Islet precursor cell (in vitro differentiated cells): ENCODE data around the gene MED22.
"Not testable (repeated sequence)": the region's sequence is repeated elsewhere in the genome, so short reads cannot be mapped to it uniquely, and the experiment has no call there.

Experiments used
- DNase-seq: peaks from one replicate; pipeline ENCODE4 v3.0.0-alpha.2; 2018

The MED22 gene

DNA sequence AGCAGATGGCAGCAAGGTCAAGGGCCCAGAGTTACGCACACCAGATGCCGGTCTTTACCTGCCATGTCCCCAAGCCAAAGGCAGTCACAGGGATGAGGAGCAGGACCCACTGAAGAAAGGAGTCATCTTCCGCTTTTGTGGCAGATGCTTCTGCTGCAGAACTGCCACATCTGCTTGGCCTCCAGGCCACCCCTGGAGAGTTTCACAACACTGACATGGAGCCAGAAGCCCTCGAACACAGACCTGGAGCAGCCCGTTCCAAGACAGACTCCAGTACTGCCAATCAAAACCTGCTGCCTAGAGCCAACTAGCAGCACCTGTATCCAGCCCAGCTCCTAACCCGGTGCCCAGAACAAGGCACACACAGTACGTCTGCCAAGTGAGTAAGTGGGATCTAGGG, 6.8 kb upstream of the MED22 start:
- DNase-seq, result no peak

- DNase-seq, result no peak
Measured at GRCh38 chr9:133353548-133353947, 5.6 kb upstream of the MED22 start.

DNA sequence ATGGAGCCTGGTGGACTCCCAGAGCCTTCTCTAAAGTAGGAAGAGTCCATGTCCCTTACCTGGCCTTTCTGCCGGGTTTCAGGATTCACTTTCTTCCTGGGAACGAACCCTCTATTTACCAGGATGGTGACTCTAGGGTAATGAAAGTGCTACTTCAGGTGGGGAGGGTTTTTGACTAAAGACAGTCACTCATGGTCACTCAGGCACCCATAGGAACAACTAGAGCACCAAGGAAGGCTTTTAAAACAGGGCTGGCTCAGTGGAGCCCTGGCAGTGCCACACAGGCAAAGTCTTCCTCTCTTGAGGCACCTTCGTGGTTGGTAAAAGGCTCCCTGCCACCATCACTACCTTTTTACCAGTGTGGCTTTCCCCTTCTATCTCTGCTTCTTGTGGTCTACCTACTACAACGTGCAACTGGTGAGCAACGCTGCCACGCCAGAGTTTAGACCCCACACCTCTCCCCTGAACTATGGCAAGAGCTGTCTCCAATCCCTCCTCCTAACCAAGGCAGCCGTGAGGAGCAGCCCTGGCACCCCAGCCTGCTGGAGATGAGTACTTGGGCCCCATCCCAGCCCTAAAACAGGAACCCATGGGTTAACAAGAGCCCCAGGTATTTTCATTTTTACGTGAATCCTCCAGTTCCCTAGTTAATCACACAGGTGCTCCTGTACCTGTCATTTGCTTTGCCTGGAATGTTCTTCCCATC, 4.9 kb upstream of the MED22 start:
- no peak for DNase-seq

- peak; percentile 94 for DNase-seq
Measured at GRCh38 chr9:133351908-133352634, 4.1 kb upstream of the MED22 start.

- no peak for DNase-seq
Measured at GRCh38 chr9:133351526-133351907, 3.6 kb upstream of the MED22 start.

- no peak for DNase-seq
Measured at GRCh38 chr9:133349965-133350616, 2.2 kb upstream of the MED22 start.

- no peak for DNase-seq
Measured at GRCh38 chr9:133348718-133349573, 1.0 kb upstream of the MED22 start.

DNA sequence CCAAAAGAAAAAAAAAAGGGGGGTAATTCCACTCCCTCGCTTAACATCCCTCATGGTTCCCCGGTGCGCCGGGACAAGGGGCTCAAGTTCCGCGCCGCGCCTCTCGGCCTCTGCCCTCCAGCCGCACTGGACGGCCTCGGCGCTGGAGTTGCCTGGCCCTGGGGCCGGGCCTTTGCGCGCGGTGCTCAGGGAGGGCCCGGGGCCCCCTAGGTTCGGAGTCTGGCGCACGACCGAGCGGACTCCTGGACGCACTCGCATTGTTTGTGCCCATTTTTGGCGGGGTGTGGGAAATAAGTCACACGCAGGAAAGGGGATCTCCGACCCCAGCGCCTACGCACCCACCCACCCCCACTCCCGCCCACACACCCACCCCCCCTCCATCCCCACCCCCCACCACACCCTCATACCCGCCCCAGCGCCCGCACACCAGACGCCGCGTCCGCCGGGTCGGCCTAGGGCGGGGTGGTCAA, 381 bp downstream of the MED22 start:
- DNase-seq, result no peak

- no peak for DNase-seq
Measured at GRCh38 chr9:133346021-133346785, 1.7 kb downstream of the MED22 start.

- DNase-seq, result no peak
Measured at GRCh38 chr9:133345596-133345995, 2.3 kb downstream of the MED22 start.

DNA sequence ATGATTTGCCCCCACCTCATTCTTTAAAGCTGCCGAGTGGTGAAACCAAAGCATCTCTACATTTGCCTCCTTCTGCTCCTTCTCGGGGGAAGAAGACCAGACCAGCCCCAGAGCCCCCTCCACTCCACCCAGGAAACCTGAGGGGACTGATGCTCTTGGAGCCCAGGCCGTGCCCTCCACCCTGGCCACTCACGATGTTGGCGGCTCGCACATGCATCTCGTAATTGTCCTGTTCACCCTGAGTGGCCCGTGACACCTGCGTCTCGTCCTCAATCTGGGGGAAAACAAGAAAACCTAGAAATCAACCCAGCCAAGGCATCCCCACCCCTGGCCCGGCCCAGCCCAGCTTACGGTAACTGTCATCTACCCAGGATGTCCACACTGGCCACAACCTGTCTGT, 3.0 kb downstream of the MED22 start:
- no peak for DNase-seq

DNA sequence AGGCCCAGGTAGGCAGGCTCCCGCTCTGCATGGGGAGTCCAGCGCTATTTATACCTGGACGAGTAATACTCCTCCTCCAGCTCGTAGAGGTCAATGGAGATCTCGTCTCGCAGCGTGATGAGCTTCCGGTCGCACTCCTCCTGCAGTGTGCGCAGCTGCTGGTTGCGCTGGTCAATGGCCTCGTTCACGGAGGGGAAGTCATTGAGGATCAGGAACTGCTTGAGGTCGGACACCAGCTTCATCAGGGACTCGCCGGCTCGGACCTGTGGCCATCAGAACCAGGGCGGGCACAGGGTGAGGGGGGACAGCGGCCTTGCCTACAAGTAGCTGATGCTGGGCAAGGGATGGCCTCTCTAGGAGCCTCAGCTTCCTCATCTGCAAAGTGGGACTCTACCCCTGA, 3.9 kb downstream of the MED22 start:
- DNase-seq, result no peak

GRCh38 chr9:133342570-133342969, 5.4 kb downstream of the MED22 start:
- DNase-seq, result no peak

GRCh38 chr9:133342069-133342406, 5.9 kb downstream of the MED22 start:
- peak; percentile 72 for DNase-seq

DNA sequence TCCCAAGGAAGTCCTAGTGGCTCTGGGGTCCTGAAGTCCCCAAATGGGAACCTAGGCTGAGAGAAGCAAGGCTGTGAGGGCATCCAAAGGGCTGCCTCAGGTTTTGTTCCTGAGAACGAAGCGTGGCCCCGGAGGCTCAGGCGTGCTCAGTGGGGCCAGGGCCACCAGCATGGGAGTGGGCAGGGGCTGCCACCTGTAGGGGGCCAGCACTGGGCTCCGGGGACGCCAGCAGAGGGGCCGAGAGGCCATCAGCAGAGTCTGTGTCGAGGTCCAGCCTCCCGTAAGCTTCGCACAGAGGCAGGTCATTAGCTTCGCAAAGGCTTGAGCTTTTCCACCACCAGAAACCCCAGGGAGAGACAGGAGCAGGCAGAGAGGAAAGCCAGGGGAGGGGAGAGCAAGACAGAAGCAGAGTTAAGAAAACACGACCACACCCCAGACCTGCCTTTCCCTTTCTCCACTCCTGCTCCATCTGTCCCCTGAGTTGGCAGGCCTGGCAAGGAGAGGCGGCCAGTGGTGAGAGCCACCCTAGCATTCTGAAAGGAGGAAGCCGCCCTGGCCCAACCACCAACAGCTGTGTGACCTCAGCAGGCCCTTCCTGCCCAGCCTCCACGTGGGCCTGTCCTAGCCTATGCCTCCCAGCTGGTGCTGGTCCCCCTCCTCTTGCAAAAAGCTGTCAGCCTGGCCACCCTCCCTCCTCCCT, 6.4 kb downstream of the MED22 start:
- no peak for DNase-seq

GRCh38 chr9:133340916-133341315, 7.0 kb downstream of the MED22 start:
- DNase-seq, result no peak

GRCh38 chr9:133340256-133340655, 7.7 kb downstream of the MED22 start:
- DNase-seq, result no peak

- no peak for DNase-seq
Measured at GRCh38 chr9:133339641-133340040, 8.3 kb downstream of the MED22 start.

DNA sequence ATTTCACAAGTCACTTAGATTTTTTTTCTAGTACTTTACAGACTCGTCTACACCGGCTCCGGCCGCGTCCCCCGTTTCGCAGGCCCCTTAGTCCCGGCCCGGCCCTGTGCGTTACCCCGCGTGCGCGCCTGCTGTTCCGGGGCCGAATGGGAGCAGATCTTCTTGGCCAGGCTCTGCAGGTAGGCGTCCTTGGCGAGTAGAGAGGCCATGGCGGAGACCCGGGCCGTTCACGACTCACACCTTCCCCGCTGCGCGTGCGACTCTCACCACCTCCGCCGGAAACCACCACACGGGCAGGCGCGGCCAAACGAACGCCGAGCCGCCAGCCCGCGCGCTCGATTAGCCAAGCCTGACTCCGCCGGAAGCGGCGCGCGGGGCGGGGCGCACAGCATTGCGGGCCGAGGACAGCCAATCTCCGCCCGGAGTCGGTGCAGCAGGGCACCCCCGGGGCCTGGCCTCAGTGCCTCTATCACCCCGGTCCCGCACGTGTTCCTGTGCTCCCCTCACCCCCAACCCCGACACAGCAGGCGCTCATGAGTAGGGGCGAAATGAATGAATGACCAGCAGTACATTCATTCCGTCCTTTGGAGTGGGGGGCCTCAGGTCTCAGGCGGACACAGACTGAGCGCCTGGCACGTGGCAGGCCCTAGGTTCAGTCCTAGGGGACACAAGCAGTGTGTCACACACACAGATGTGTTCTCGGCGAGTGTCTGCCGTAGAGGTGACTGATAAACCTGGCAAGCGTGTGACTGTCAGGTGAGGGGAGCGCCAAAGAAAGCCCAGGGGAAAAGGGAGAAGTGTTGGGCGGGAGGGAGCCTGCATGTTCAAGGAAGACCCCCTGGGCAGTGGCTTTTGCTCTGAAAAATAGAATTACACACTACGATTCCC, 11.8 kb downstream of the MED22 start, which contains the start of gene SURF6:
Gene SURF6 (minus strand): TSS at position 265 of the 888 bp plus-strand sequence. CDS start 56 bp downstream, at position 209.
- peak; percentile 93 for DNase-seq

GRCh38 chr9:133334888-133335287, 13.0 kb downstream of the MED22 start:
- not testable (repeated sequence) for DNase-seq
